ENCODE data around the gene MPRIP. TPM values are rescaled to one million over a fixed set of nuclear protein-coding genes. Genes with fewer than 3 reads are reported as not detected.
"Not testable (repeated sequence)": the region's sequence is repeated elsewhere in the genome, so short reads cannot be mapped to it uniquely, and the experiment has no call there.

Gene MPRIP
- total and polyA plus RNA-seq, 2 experiments from 2014 or later, result 80.4 to 172 TPM

DNA sequence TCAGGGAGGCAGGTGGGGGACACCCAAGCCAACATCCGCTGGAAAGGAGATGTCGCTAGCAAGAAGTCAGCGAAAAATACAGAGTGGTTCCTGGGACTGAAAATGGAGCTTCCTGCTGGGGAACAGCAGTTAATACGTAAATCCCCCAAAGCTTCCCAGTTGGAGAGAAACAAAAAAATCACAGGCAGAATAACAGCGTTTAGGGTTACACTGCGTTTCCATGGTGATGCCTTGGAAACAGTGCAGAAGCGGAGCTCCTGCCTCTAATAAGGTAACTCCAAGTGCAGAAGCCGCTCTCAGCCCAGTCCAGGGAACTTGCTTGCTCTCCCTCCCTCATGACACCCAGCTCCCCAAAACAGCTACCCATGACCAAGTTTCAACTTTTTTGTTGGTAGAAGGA lies 90.5 kb downstream of the MPRIP start:
- Histone ChIP-seq H3K27me3 (no peaks in the 10 kb centered on the region), H3K27ac (no peak overlapping the region), H3K36me3 (peaks cover 23% of the 10 kb centered on the region), H3K4me3 (no peak overlapping the region), H3K9me3 (ENCODE audit: low read depth) (no peaks in the 10 kb centered on the region), H3K4me1 (ENCODE audit: low read depth) (no peaks in the 10 kb centered on the region)
- TF ChIP-seq, protein P1, sequence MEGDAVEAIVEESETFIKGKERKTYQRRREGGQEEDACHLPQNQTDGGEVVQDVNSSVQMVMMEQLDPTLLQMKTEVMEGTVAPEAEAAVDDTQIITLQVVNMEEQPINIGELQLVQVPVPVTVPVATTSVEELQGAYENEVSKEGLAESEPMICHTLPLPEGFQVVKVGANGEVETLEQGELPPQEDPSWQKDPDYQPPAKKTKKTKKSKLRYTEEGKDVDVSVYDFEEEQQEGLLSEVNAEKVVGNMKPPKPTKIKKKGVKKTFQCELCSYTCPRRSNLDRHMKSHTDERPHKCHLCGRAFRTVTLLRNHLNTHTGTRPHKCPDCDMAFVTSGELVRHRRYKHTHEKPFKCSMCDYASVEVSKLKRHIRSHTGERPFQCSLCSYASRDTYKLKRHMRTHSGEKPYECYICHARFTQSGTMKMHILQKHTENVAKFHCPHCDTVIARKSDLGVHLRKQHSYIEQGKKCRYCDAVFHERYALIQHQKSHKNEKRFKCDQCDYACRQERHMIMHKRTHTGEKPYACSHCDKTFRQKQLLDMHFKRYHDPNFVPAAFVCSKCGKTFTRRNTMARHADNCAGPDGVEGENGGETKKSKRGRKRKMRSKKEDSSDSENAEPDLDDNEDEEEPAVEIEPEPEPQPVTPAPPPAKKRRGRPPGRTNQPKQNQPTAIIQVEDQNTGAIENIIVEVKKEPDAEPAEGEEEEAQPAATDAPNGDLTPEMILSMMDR (IDR thresholded peaks at IDR 0.05; ENCODE audit: low read depth, low read length), result no peak
- no peak for DNase-seq (ENCODE audit: low read depth in 1 of 2, low spot score in 1 of 2)

DNA sequence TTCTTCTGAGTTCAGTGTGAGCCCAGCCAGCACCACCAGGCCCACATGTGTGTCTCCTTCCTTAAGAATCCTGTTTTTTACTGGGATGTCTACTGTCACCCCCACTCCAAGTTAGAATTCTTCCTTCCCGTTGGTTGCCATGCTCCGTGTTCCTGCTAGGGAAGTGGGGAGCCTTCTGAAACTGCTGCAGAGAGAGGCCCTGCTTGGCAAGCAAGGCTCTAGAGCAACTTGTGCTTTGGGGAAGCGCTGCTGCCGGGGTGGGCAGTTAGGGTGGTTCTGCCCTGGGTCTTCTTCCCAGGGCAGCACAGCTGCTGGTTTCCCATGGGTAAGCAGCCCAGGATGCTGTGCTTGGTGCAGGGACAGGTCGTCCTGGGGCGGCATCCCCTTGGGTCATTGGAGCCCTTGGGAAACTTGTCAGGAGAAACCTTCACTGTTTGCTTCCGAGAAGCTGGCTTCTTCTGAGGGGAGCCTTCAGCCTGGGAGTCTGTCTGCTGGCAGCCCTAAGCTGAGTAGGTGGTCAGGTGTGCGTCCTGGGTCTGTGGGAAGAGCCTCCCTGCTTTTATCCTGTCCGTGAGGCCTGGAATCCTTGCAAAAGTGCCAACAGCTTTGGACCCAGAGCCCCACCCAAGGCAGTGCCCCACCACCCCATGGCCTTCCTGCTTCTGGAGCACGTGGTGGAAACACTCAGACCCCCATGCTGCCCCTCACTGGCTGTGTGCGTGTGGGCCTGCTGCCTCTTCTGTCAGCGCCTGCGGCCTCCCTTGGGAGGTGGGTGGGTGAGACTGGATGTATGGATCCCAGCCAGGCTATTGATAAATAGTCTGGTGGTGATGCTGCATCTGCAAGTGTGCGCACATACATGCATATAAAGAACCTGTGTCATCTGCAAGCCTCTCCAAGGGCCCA lies 92.0 kb downstream of the MPRIP start:
- TF ChIP-seq, protein P1 (IDR thresholded peaks at IDR 0.05; ENCODE audit: low read depth, low read length), result no peak
- Histone ChIP-seq H3K27me3 (no peaks in the 10 kb centered on the region), H3K4me1 (ENCODE audit: low read depth) (no peaks in the 10 kb centered on the region), H3K27ac (no peak overlapping the region), H3K9me3 (ENCODE audit: low read depth) (no peaks in the 10 kb centered on the region), H3K4me3 (no peak overlapping the region), H3K36me3 (peaks cover 35% of the 10 kb centered on the region)
- DNase-seq (ENCODE audit: low read depth in 1 of 2, low spot score in 1 of 2), result no peak

DNA sequence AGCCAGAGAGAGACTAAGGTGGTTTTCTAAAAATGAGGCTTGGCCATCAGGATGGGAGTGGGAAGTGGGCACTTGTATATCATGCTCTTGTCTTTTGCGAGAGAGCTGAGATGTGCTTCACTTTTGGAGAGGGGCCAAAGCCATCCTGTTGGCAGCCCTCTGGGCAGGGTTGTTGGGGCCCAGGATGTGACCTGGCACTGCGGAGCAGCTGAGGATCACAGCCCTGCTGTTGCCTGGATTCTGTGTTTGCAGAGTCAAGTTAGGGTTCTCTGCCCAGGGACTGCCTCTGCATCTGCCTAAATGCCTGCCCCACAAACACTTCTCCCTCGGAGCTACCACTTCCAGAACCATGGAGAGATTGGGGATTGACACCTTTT lies 92.7 kb downstream of the MPRIP start:
- H3K27me3 ChIP-seq, result no peaks in the 10 kb centered on the region
- H3K4me3 ChIP-seq, result no peak overlapping the region
- H3K4me1 ChIP-seq (ENCODE audit: low read depth), result no peaks in the 10 kb centered on the region
- no peak for DNase-seq (ENCODE audit: low read depth in 1 of 2, low spot score in 1 of 2)
- H3K36me3 ChIP-seq, result peaks cover 38% of the 10 kb centered on the region
- no peaks in the 10 kb centered on the region for H3K9me3 ChIP-seq (ENCODE audit: low read depth)
- H3K27ac ChIP-seq, result no peak overlapping the region
- TF ChIP-seq, protein P1 (IDR thresholded peaks at IDR 0.05; ENCODE audit: low read depth, low read length), result no peak

DNA sequence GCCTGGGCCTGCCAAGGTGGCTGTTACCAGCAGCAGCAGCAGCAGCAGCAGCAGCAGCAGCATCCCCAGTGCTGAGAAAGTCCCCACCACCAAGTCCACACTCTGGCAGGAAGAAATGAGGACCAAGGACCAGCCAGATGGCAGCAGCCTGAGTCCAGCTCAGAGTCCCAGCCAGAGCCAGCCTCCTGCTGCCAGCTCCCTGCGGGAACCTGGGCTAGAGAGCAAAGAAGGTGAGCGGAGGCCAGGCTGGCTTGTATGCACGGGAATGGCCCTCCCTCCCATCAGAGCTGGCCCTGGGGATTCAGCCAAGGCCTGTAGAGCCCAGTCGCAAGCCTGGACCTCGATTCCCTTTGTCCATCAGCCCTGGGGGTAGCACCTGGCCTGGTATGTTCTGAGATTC lies 94.0 kb downstream of the MPRIP start:
- DNase-seq (ENCODE audit: low read depth in 1 of 2, low spot score in 1 of 2); H3K4me3 ChIP-seq; H3K27me3 ChIP-seq; H3K9me3 ChIP-seq (ENCODE audit: low read depth); H3K4me1 ChIP-seq (ENCODE audit: low read depth); H3K27ac ChIP-seq: not testable (repeated sequence)
- peaks cover 35% of the 10 kb centered on the region for H3K36me3 ChIP-seq

DNA sequence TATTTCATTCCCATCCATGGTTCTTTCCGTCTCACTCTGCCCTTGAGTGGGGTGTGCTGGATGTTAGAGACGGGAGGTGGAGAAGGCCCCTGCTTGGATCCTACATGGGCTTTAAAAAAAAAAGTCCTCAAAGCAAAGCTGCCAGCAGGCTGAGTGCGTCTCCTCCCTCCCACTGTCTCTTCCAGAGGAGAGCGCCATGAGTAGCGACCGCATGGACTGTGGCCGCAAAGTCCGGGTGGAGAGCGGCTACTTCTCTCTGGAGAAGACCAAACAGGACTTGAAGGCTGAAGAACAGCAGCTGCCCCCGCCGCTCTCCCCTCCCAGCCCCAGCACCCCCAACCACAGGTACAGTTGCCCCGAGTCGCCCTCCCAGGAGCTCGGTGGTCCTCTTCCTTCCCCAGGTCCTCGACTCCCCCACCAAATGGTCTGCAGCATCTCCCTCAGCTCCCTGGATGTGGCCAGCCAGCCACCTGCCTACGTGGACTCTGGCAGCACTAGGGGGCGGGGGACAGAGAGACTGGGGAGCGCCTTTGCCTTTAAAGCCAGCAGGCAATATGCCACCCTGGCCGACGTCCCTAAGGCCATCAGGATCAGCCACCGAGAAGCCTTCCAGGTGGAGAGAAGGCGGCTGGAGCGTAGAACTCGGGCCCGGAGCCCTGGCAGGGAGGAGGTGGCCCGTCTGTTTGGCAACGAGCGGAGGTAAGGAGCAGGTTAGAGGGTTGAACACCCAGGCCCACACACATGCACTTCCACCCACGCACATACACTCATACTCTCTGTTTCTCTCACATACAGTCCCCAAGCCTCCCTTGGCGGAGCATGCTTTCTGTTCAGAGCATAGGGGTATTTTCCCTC lies 95.7 kb downstream of the MPRIP start:
- no peaks in the 10 kb centered on the region for H3K27me3 ChIP-seq
- no peaks in the 10 kb centered on the region for H3K4me1 ChIP-seq (ENCODE audit: low read depth)
- no peak overlapping the region for H3K27ac ChIP-seq
- DNase-seq (ENCODE audit: low read depth in 1 of 2, low spot score in 1 of 2), result no peak
- no peaks in the 10 kb centered on the region for H3K9me3 ChIP-seq (ENCODE audit: low read depth)
- TF ChIP-seq, protein P1 (IDR thresholded peaks at IDR 0.05; ENCODE audit: low read depth, low read length), result no peak
- peaks cover 34% of the 10 kb centered on the region for H3K36me3 ChIP-seq
- no peak overlapping the region for H3K4me3 ChIP-seq
